ENCODE data around the gene ZNF681.

ZNF681 gene

GRCh38 chr19:23787106-23787505 is 28.4 kb upstream of the ZNF681 start:
- no peak overlapping the region for H3K27ac ChIP-seq (ENCODE audit: low read length)
- no peaks in the 10 kb centered on the region for H3K36me3 ChIP-seq (replicated peaks; ENCODE audit: low read depth, low read length)

DNA sequence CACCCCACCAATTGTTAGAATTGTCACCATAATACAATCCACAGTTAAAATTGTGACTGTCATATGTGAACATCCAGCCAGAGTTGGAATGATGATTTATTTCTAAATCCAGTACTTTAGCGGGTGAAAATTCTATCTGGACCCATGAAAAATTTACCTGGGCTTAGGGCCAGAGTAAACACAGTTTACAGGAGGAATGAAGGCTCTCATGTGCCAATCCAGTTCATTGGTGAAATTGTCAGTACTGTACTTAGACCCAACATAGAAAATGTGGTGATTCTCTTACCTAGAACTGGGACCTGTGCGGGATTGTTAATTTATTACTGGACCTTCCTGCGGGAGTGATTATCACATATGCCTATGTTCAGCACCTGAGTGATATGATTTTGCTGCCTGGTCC is 27.3 kb upstream of the ZNF681 start:
- TF ChIP-seq CTCF (IDR thresholded peaks at IDR 0.05; ENCODE audit: low read depth, low read length) (no peak), EZH2phosphoT487 (IDR thresholded peaks at IDR 0.05; ENCODE audit: low read depth) (no peak)
- Histone ChIP-seq H3K4me1 (ENCODE audit: low read length) (no peaks in the 10 kb centered on the region), H3K79me2 (ENCODE audit: low read length) (no peaks in the 10 kb centered on the region), H3K27me3 (ENCODE audit: low read depth, low read length) (no peaks in the 10 kb centered on the region), H3K9me3 (ENCODE audit: insufficient read depth, low read length) (no peaks in the 10 kb centered on the region), H2AFZ (ENCODE audit: low read depth, low read length) (no peak overlapping the region), H4K20me1 (ENCODE audit: insufficient read depth, low read length) (no peaks in the 10 kb centered on the region), H3K27ac (ENCODE audit: low read length) (no peak overlapping the region), H3K9ac (ENCODE audit: low read length) (no peak overlapping the region), H3K36me3 (replicated peaks; ENCODE audit: low read depth, low read length) (no peaks in the 10 kb centered on the region), H3K4me3 (ENCODE audit: low read length) (no peak overlapping the region), H3K4me2 (ENCODE audit: low read length) (no peak overlapping the region)

More at GRCh38 chr19:23787106-23787505, 28.4 kb upstream of the ZNF681 start:
- TF ChIP-seq CTCF (IDR thresholded peaks at IDR 0.05; ENCODE audit: low read depth, low read length) (no peak), EZH2phosphoT487 (IDR thresholded peaks at IDR 0.05; ENCODE audit: low read depth) (no peak)
- no peaks in the 10 kb centered on the region for H3K9me3 ChIP-seq (ENCODE audit: insufficient read depth, low read length)
- no peaks in the 10 kb centered on the region for H3K79me2 ChIP-seq (ENCODE audit: low read length)
- no peak overlapping the region for H3K4me2 ChIP-seq (ENCODE audit: low read length)
- H3K9ac ChIP-seq (ENCODE audit: low read length): no peak overlapping the region
- no peaks in the 10 kb centered on the region for H4K20me1 ChIP-seq (ENCODE audit: insufficient read depth, low read length)
- H3K4me1 ChIP-seq (ENCODE audit: low read length): no peaks in the 10 kb centered on the region
- no peak overlapping the region for H3K4me3 ChIP-seq (ENCODE audit: low read length)
- no peaks in the 10 kb centered on the region for H3K27me3 ChIP-seq (ENCODE audit: low read depth, low read length)
- no peak overlapping the region for H2AFZ ChIP-seq (ENCODE audit: low read depth, low read length)

GRCh38 chr19:23784274-23784673 is 25.6 kb upstream of the ZNF681 start:
- Histone ChIP-seq H3K27ac (ENCODE audit: low read length) (no peak overlapping the region), H3K4me1 (ENCODE audit: low read length) (no peaks in the 10 kb centered on the region), H2AFZ (ENCODE audit: low read depth, low read length) (no peak overlapping the region), H3K79me2 (ENCODE audit: low read length) (no peaks in the 10 kb centered on the region), H3K4me3 (ENCODE audit: low read length) (no peak overlapping the region), H3K27me3 (ENCODE audit: low read depth, low read length) (no peaks in the 10 kb centered on the region), H3K36me3 (replicated peaks; ENCODE audit: low read depth, low read length) (no peaks in the 10 kb centered on the region), H3K4me2 (ENCODE audit: low read length) (no peak overlapping the region), H3K9me3 (ENCODE audit: insufficient read depth, low read length) (no peaks in the 10 kb centered on the region), H3K9ac (ENCODE audit: low read length) (no peak overlapping the region), H4K20me1 (ENCODE audit: insufficient read depth, low read length) (no peaks in the 10 kb centered on the region)
- TF ChIP-seq EZH2phosphoT487 (IDR thresholded peaks at IDR 0.05; ENCODE audit: low read depth): no peak
- no peak for TF ChIP-seq CTCF (IDR thresholded peaks at IDR 0.05; ENCODE audit: low read depth, low read length)

- H3K36me3 ChIP-seq (replicated peaks; ENCODE audit: low read depth, low read length): no peaks in the 10 kb centered on the region
- H3K9ac ChIP-seq (ENCODE audit: low read length): no peak overlapping the region
- no peak overlapping the region for H3K27ac ChIP-seq (ENCODE audit: low read length)
- no peaks in the 10 kb centered on the region for H3K27me3 ChIP-seq (ENCODE audit: low read depth, low read length)
- H4K20me1 ChIP-seq (ENCODE audit: insufficient read depth, low read length): no peaks in the 10 kb centered on the region
- H3K4me3 ChIP-seq (ENCODE audit: low read length): no peak overlapping the region
- H3K4me2 ChIP-seq (ENCODE audit: low read length): no peak overlapping the region
- TF ChIP-seq EZH2phosphoT487 (IDR thresholded peaks at IDR 0.05; ENCODE audit: low read depth): no peak
- no peak for TF ChIP-seq CTCF (IDR thresholded peaks at IDR 0.05; ENCODE audit: low read depth, low read length)
- H3K4me1 ChIP-seq (ENCODE audit: low read length): no peaks in the 10 kb centered on the region
- H3K9me3 ChIP-seq (ENCODE audit: insufficient read depth, low read length): no peaks in the 10 kb centered on the region
- H3K79me2 ChIP-seq (ENCODE audit: low read length): no peaks in the 10 kb centered on the region
- no peak overlapping the region for H2AFZ ChIP-seq (ENCODE audit: low read depth, low read length)
Observed at GRCh38 chr19:23783636-23784035, 24.9 kb upstream of the ZNF681 start.

Data from OCI-LY3 (cell line).